Thoracic aorta (tissue), 2 donors: ENCODE results near the gene ARSH. TPM values are rescaled to one million over a fixed set of nuclear protein-coding genes. Genes with fewer than 3 reads are reported as not detected.

Source experiments
- ATAC-seq: fragments of 150-250 bp; one replicate; pipeline ENCODE4 v1.8.0; 2017; ENCODE audit warnings: low read depth; ENCODE audit not compliant: insufficient number of reproducible peaks, low FRiP score
- DNase-seq: peaks from one replicate; pipeline ENCODE4 v3.0.0-alpha.2; 2020; ENCODE audit warnings: low spot score
- H3K27ac ChIP-seq, 2 donors: fragments of 200-600 bp; sonication (generic); 1 replicate in 1 of 2; 2 replicates in 1 of 2; pipeline ENCODE4 v1.5.1; 2016; ENCODE audit warnings: mild to moderate bottlenecking in 2 of 2, moderate library complexity in 2 of 2
- H3K27me3 ChIP-seq: fragments of 200-600 bp; sonication (generic); replicated peaks from 2 replicates; pipeline ENCODE4 v1.6.0; 2016; ENCODE audit warnings: mild to moderate bottlenecking; ENCODE audit not compliant: insufficient read depth
- H3K36me3 ChIP-seq: fragments of 200-600 bp; sonication (generic); one replicate; pipeline ENCODE4 v1.5.1; 2016
- H3K4me1 ChIP-seq, 2 donors: fragments of 200-600 bp; sonication (generic); 1 replicate in 1 of 2; 2 replicates in 1 of 2; pipeline versions ENCODE4 v1.5.1 to v1.6.0; 2016; ENCODE audit warnings: low read depth in 2 of 2, mild to moderate bottlenecking in 1 of 2; ENCODE audit not compliant: control insufficient read depth in 1 of 2
- H3K4me3 ChIP-seq: fragments of 200-600 bp; sonication (generic); 2 replicates; pipeline ENCODE4 v1.5.1; 2016; ENCODE audit warnings: mild to moderate bottlenecking
- H3K9me3 ChIP-seq: fragments of 200-600 bp; sonication (generic); 2 replicates; pipeline ENCODE4 v1.5.1; 2016
- total RNA-seq, 2 donors: library from RNA; depleted of rRNA; stranded (reverse); fragments of >200 nt; gene quantifications; one replicate each; pipeline versions ENCODE4 v1.1.0 to v1.2.3, GENCODE V29; 2016
- TF ChIP-seq, protein P1 (sequence below): fragments of 200-600 bp; sonication (generic); IDR thresholded peaks from one replicate; pipeline ENCODE4 v1.5.1; 2019; ENCODE audit warnings: antibody characterized with exemption

The ARSH gene
- total RNA-seq, 2 donors from 2014 or later, result not detected

DNA sequence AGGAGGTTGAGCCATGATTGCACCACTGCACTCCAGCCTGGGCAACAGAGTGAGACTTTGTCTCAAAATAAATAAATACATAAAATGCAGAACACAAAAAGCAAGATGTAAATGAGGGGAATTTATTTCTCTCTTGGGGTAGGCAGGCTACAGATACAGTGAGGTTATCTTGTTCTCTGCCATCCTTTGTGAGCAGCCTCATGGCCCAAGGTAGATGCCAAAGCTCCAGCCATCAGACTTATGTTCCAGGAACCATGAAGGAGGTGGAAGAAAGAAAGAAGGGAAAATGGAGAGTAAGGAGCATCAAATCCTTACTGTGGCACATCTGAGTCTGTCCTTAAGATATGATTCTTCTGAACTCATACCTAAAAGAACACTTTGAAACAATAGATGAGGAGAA is 11.1 kb downstream of the ARSH start:
- TF ChIP-seq, protein P1, sequence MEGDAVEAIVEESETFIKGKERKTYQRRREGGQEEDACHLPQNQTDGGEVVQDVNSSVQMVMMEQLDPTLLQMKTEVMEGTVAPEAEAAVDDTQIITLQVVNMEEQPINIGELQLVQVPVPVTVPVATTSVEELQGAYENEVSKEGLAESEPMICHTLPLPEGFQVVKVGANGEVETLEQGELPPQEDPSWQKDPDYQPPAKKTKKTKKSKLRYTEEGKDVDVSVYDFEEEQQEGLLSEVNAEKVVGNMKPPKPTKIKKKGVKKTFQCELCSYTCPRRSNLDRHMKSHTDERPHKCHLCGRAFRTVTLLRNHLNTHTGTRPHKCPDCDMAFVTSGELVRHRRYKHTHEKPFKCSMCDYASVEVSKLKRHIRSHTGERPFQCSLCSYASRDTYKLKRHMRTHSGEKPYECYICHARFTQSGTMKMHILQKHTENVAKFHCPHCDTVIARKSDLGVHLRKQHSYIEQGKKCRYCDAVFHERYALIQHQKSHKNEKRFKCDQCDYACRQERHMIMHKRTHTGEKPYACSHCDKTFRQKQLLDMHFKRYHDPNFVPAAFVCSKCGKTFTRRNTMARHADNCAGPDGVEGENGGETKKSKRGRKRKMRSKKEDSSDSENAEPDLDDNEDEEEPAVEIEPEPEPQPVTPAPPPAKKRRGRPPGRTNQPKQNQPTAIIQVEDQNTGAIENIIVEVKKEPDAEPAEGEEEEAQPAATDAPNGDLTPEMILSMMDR, result no peak
- DNase-seq (no peak), ATAC-seq (no peak)
- Histone ChIP-seq H3K27me3 (no peaks in the 10 kb centered on the region), H3K4me1 (no peaks in the 10 kb centered on the region), H3K4me3 (no peak overlapping the region), H3K36me3 (no peaks in the 10 kb centered on the region), H3K9me3 (no peaks in the 10 kb centered on the region), H3K27ac (no peak overlapping the region)

DNA sequence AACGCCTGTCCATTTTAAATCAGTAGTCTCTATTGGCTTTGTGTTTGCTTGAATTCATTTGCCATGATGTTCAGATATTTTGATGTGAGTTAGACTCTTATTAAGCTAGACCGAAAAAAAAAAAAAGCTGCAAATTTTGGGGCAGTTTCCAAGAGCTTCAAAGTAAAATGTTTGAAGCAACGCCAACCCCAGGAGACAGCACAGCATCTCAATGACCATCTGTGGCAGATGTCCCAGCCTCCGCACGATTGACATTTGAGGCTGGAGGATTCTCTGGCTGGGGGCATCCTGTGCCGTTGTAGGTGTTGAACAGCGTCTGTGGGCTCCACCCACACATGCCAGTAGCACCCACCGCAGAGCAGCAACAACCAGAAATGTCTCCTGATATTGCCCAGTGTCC is 17.8 kb downstream of the ARSH start:
- Histone ChIP-seq H3K9me3 (no peaks in the 10 kb centered on the region), H3K27ac (no peak overlapping the region), H3K27me3 (no peaks in the 10 kb centered on the region), H3K4me1 (no peaks in the 10 kb centered on the region), H3K4me3 (no peak overlapping the region), H3K36me3 (no peaks in the 10 kb centered on the region)
- DNase-seq (no peak), ATAC-seq (no peak)
- TF ChIP-seq, protein P1, result no peak

DNA sequence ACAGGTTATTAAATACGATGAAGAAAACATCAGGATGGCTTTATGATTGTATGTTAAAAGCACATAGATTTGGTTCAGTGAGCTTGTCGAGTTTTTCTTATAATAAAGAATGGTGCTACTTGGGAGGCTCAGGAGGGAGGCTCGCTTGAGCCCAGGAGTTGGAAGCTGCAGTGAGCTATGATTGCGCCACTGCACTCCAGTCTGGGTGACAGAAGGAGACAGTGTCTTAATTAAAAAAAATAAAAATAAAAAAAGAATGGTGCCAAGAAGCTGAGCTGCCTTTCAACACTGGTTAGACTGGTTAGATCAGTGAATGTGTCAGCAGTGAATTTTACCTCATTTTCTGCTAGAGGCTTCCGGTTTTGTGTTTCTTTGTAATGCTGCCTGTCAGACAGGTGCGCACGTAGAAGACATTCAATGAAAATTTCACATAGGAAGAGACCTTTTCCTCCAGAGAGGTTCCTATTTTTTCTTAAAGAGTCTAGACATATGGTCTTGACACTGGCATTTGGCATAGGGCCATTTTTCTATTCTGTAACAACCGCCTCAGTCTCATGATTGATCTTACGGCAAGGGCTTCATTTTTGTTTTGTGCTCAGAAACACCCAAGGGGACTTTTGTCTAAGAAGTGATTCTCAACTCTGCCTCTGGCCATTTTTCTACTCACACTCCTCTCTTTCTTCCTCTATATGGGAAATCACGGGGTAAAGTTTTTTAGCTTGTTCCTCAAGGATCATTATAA is 19.9 kb downstream of the ARSH start:
- H3K27me3 ChIP-seq, result no peaks in the 10 kb centered on the region
- H3K4me1 ChIP-seq, result no peaks in the 10 kb centered on the region
- H3K4me3 ChIP-seq, result no peak overlapping the region
- no peak for DNase-seq
- no peaks in the 10 kb centered on the region for H3K36me3 ChIP-seq
- TF ChIP-seq, protein P1, result no peak
- H3K27ac ChIP-seq, result no peak overlapping the region
- no peaks in the 10 kb centered on the region for H3K9me3 ChIP-seq
- no peak for ATAC-seq

DNA sequence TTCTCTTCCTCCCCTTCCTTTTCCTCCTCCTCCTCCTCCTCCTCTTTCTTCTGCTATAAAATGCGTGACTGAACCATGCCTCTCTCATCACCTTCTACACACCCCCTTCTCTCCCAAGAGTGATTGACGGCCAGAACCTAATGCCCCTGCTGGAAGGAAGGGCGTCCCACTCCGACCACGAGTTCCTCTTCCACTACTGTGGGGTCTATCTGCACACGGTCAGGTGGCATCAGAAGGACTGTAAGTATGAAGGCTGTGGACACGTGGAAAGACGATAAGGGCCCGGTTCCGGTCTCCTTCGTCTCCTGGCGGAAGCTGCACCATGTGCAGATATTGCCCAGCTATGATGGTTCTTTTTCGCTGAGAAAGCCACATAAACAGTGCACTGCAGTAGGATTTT is 22.8 kb downstream of the ARSH start:
- DNase-seq, result no peak

DNA sequence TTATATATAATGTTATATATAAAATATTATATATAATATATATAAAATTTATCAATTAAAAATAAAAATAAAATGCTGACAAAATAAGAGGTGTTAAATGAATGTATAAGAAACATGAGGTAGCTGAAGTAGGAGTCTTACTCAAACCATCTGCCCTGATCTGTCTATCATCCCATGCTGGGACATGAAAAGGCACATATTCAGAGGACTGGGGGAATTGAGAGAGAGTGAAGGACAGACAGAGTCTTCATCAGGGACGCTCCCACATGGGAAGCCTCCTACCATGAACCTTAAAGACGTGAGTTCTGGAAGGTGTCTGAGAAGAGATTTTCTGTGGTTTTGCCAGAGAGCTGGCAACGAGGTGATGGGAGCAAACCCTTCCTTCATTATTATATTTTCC is 30.9 kb downstream of the ARSH start:
- H3K4me3 ChIP-seq, result no peak overlapping the region
- H3K27ac ChIP-seq, result no peak overlapping the region
- DNase-seq, result no peak
- no peaks in the 10 kb centered on the region for H3K4me1 ChIP-seq
- TF ChIP-seq, protein P1, result no peak
- no peaks in the 10 kb centered on the region for H3K9me3 ChIP-seq
- H3K36me3 ChIP-seq, result no peaks in the 10 kb centered on the region
- no peak for ATAC-seq
- no peaks in the 10 kb centered on the region for H3K27me3 ChIP-seq

More for the DNA sequence above, 22.8 kb downstream of the ARSH start:
- Histone ChIP-seq H3K27ac (no peak overlapping the region), H3K4me3 (no peak overlapping the region), H3K9me3 (no peaks in the 10 kb centered on the region), H3K4me1 (no peaks in the 10 kb centered on the region), H3K27me3 (no peaks in the 10 kb centered on the region), H3K36me3 (no peaks in the 10 kb centered on the region)
- TF ChIP-seq, protein P1, result no peak
- no peak for ATAC-seq
